Kidney capillary endothelial cell (primary cell): Measurements from ENCODE around the gene FBXL2.

Experiments used
- DNase-seq: peaks from one replicate; pipeline ENCODE4 v3.0.0-alpha.2; 2018; ENCODE audit warnings: low spot score

The FBXL2 gene

GRCh38 chr3:33277193-33277882 lies at the start of gene FBXL2:
Gene FBXL2 (plus strand): TSS chr3:33277442. CDS start chr3:33277513, 71 bp downstream.
- peak; percentile 72 for DNase-seq

DNA sequence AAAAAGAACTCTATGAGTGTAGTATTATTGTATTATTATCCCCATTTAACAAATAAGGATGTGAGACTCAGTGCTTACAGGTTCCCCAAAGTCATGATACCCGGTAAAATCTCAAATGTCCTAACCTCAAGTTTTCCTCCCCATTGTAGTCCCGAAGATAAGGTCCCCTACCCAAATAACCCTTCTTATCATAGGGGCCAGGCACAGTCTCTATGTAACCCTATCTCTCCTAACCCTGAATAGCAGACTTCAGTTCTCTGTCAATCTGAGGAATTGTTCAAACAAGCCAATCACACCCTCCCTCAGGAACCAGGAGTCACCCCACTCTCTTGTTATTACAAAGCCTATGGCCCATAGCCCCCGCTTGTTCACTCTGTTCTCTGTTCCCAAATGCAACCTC lies 48.2 kb upstream of the FBXL2 start:
- no peak for DNase-seq

GRCh38 chr3:33229947-33230346 lies 47.3 kb upstream of the FBXL2 start:
- no peak for DNase-seq

DNA sequence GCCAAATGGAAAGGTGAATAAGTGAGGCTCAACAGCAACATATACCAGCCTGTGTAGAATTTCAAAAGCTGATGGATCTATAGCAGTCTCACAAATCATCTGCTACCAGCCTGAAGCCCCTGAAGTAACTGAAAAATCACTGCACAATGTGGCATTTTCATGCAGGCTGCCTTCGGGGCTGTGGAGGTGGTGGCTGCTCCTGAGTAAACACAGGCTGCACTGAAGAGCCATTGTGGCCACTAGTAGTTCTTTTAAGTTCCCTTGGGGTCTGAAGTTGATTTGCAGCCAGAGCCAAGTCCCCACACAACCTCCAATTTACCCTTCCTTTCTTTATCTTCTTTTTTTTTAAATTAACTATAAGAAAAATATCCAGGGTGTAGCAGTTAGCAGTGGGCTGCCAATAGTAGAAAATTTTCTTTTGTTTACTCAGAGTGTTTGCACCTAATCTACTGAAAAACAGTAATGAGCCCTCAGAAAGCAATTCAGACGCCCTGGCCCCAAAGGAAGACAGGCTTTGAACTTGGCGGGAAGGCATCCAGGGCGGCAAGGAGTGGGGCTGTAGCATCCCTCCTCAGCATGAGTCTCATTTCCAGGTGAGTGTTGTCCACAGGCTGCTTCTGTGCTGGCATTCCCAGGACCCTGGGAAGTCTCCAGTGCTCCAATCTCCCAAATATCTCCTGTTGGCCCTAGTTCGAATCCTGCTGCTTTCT lies 45.3 kb upstream of the FBXL2 start:
- DNase-seq: no peak

GRCh38 chr3:33233884-33234283 lies 43.4 kb upstream of the FBXL2 start:
- DNase-seq: no peak

DNA sequence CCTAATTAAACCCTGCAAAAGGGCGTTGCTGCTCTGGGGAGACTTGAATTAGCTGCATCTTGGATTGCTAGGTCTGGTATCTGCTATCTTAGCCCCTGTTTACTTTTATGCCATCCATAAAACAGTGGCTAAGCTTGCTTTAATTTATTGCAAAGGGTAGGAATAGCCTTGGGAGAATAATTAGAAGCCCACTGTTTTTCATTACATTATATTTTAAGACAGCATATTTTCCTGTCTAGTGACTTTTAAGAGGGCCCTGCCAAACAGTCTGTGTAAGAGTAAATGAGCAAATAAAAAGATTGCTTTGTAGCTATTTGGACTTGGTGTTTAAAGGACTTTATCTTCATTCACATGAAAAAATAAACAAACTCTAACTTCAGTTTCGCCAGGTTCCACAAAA lies 41.2 kb upstream of the FBXL2 start:
- no peak for DNase-seq

DNA sequence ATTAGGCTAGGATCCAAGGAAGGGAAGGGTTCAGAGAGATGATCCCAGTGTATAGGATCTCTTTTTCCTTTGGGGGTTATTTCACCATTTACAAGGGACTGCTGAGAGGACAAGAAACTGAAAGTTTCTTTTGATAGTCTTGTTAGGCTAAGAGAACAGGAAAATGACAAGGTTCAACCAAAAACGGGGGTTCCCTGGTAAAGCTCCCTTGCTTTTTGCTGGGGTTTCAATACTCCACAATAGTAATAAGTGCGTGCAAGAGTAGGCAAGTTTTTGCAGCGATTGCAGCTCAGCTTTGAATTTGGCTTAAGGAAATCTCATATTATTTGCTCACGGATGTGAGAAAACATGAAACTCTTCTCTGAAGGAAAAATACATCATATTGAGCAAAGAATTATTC lies 39.8 kb upstream of the FBXL2 start:
- DNase-seq: no peak

GRCh38 chr3:33238923-33239322 lies 38.3 kb upstream of the FBXL2 start:
- DNase-seq: no peak

DNA sequence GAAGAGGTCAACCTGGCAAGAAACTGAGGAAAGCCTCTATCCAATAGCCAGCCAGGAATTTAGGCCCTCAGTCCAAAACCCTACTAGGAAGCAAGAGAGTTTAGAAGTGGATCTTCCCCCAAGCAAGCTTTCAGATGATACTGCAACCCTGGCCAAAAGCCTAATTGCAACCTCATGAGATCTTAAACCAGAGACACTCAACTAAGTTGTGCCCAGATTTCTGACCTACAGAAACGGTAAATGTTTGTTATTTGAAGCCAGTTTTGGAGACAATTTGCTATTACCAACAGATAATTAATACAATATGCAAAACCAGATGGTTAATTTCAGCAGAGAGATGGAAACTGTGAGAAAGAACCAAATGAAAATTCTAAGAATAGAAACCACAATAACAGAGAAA lies 37.0 kb upstream of the FBXL2 start:
- DNase-seq: no peak

GRCh38 chr3:33246786-33247185 lies 30.5 kb upstream of the FBXL2 start:
- no peak for DNase-seq

DNA sequence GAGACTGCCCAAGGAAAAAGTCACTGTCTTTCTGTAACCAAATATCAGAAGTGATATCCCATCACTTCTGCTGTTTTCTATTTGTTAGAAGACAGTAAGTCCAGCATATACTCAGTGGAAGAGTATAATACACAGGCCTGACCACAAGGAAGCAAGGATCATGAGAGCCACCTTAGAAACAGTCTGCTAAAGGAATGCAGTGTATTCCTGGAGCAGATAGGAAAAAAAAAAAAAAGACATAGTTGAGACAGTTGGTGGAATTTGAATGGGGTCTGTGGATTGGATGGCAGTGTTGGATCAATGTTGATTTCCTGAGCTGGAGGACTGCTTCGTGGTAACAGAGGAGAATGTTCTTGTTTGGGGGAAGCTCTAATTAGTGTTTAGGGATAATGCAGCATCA lies 26.5 kb upstream of the FBXL2 start:
- no peak for DNase-seq

DNA sequence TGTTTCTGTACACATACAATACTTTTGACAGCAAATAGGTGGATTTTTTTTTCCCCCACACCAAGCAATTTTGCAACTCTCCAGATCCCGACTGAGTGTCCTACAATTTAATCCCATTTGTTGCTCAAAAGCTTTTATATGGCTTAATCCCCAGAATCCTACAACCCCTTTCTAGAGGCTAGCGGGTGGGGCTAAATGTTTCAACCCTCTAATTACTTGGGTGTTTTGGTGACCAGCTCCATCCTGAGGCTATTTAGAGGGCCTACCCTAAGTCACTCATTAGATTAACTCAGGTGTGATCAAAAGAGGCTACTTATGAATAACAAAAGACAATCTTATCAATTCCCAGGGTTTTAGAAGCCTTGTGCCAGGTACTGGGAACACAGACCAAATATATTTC lies 21.0 kb upstream of the FBXL2 start:
- no peak for DNase-seq

GRCh38 chr3:33260104-33260503 lies 17.1 kb upstream of the FBXL2 start:
- DNase-seq: no peak

DNA sequence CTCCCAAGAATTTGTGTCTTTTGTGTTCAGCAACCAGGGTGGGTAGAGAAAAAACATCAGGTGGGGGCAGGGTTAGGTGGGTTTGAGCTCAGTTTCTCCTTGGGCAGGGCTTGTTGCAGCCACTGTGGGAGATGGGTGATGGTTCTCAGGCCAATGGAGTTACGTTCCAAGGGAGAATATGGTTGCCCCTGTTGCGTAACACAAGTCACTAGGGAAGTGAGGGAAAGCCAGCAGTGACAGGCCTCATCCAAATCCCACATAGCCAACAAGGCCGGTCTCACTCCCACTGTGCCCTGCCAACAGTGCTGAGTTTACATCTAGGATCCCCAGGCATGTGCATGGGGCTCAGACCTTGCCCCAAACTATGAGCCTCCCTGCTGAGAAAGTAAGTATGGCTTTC lies 7.9 kb upstream of the FBXL2 start:
- no peak for DNase-seq

DNA sequence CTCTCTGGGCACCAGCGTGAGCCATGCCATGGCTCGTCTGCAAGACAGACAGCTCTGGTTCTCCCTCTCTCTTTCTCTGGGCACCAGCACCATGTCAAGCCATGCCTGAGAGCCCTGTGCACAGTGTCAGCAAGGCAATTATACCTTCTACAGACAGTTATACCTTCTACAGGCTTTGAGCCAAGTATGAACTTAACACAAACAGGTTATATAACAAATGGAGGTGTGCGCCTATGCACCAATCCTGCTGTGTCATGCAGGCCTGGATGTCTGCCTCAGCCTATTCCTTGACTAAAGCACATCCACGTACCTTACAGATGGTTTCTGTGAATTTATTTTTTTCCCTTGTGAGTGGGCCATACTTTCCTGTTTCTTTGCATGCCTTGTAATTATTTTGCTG lies 5.9 kb upstream of the FBXL2 start:
- no peak for DNase-seq

- DNase-seq: no peak
Measured at GRCh38 chr3:33273628-33274027, 3.6 kb upstream of the FBXL2 start.

DNA sequence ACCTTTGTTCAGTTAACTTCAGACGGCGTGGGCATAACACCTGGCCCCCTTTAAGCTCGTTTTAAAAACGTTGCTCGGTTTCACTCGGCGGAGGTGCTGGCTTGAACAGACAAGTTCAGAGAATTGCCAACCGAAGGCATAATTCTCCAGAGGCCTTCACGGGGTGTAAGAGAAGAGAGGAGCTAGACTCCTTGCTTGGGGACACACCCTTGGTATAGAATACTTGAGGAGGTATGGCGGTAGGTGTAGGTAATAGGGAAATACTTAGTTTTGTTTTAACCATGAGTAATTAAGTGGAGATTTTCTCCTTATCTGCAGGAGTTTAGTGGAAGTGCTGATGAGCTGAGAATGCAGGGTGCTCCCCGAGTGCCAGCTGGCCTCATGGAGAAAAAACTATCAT lies 921 bp downstream of the FBXL2 start:
- DNase-seq: peak; percentile 16

DNA sequence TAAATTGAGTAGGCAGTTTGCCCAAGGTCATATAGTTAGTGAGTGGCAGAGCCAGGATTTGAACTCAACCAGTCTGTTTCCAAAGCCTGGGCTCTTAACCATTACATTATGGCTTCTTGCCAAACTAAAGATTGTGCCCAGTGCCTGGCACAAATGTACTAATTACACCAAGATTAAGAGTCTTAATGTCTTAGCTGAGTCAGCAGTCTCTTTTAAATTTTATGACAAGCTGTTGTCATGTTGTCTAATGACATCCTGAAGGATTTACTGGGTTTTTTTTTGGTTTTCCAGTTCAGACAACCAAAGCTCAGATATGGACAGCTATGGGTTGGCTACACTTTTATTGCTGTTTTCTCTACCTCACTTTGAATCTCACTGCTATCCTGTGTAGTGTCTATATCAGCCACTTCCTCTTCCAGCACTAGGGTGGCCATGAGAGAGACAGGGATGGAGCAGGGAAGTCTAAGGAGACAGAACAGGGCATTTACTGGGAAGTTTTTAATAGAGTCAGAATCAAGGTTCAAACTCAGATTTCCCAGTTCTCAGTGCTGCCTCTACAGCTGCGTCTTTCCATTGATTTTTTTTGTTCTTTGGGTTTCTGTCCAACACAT lies 10.5 kb downstream of the FBXL2 start:
- no peak for DNase-seq

DNA sequence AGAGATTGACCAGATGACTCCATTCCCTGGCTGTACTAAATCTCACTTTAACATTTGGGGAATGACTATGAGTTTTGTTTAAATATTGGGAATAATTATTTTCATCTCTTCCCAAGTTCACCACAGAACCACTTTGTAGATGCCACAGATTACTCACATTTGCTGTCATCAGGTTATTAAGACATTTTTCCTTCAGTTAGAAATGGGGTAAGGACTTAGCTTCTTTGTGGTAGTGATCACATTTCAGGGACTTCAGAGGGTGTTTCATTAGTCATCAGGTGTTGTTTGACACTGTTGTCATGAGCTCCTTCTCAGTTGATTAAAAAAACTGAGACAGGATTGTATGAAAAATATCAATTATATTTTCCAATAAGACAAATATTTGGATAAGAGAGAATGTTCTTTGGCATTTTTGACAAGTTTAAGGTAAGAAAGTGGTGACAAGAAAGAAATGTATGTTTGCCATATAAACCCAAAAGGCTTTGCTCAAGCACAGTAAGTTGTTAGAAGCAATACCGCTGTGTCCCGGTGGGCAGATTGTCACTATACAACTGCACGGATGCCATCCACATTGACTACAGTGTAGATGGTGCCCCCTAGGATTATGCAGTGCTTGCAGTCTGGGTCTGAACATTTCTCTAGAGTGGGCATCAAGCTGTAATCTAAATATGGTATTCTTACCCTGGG lies 22.3 kb downstream of the FBXL2 start:
- no peak for DNase-seq

DNA sequence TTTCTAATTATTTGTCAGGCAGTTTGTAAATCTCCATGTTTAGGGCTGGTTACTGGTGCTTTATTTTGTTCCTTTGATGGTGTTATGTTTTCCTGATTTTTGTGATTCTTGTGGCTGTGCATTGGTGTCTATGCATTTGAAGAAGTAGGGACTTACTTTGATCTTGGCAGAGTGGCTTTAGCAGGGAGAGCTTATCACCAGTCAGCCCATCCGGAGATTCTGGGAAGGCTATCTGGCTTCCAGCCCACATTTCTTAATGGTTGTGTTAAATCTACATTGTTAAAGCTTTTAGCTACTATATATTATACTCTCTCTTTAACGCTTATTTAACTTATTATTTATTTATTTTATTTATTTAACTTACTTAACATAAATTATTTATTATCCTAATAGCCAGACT lies 35.1 kb downstream of the FBXL2 start:
- no peak for DNase-seq

DNA sequence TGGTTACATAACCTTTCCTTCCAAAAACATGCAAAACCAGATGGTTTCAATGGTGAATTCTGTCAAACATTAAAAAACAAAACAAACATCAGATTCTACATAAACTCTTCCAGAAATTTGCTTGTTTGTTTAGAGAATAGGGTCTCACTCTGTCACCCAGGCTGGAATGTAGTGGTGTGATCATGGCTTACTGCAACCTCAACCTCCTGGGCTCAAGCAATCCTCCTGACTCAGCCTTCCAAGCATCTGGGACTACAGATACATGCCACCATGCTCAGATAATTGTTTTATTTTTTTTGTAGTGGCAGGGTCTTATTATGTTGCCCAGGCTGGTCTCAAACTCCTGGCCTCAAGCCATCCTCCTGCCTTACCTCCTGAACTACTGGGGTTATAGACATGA lies 36.1 kb downstream of the FBXL2 start:
- no peak for DNase-seq

DNA sequence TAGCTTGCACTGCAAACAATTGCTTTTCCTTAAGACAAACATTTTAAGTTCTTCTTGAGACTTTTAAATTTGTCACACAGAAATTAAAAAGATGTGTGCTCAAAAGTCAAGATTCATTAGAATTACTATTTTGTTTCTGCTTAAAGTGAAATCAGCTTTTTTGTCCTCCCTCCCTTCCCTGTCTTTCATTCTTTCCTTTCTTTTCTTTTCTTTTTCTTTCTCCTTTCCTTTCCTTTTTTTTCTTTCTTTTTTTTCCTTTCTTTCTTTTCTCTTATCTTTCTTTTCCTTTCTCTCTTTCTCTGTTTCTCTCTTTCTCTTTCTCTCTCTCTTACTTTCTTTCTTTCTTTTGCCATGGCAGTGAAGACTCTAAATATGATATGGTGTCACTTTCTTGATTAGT lies 37.8 kb downstream of the FBXL2 start:
- DNase-seq: no peak

DNA sequence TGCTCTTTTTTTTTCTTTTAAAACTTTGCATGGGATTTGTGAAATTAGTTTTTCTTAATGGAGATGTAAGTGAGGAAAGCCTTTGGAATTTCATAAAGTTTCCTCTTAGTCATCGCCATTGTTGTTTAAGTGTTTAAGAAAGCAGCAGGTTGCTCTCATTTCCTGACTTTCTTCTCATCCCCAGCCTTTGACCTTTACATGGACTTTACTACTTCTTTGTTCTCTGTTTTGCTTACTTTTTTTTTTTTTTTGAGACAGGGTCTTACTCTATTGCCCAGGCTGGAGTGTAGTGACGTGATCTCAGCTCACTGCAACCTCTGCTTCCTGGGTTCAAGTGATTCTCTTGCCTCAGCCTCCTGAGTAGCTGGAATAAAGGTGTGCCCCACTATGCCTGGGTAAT lies 38.6 kb downstream of the FBXL2 start:
- peak; percentile 97 for DNase-seq
